Measurements from ENCODE around the gene SNRNP70. TPM values are rescaled to one million over a fixed set of nuclear protein-coding genes. Genes with fewer than 3 reads are reported as not detected.
A peak's percentile ranks its signal among the peaks of the same experiment; 100 is the strongest.

SNRNP70 gene
- total and polyA plus RNA-seq, 2 of the 13 experiments (the other 11 are each of a cell fraction or from before 2014, with no cell fraction given) = 150 to 210 TPM

- H3K9ac ChIP-seq (ENCODE audit: insufficient read depth, low read depth, low read length) = no peak within 1 kb of the TSS
- peak within 1 kb of the TSS in 2 of 3 experiments; percentile 21 to 46; a peak in 2 of 6 replicates for H3K4me3 ChIP-seq (replicated peaks in 1 of 3; ENCODE audit: insufficient read depth in 1 of 3, low read depth in 2 of 3, low read length in 3 of 3)
- FAIRE-seq (no peak), ATAC-seq (peak; percentile 83), DNase-seq (ENCODE audit: low spot score) (peak; percentile 20)
- peaks cover 1 to 44% of the 10 kb centered on the region in 2 experiments; a peak in 4 of 5 replicates for H3K27me3 ChIP-seq (ENCODE audit: control insufficient read depth in 1 of 2, insufficient read depth in 2 of 2, low read length in 2 of 2)
- H3K4me1 ChIP-seq (ENCODE audit: insufficient read depth, low read length) = peaks cover 8% of the 10 kb centered on the region; the same call in 1 of the 2 replicates
- no peaks in the 10 kb centered on the region for H3K9me3 ChIP-seq (ENCODE audit: low read length)
- intact Hi-C loops (cut with micrococcal nuclease; ENCODE audit: unreplicated experiment) = no loop called here
- no peaks in the 10 kb centered on the region for H3K36me3 ChIP-seq (replicated peaks in 1 of 2; ENCODE audit: control insufficient read depth in 1 of 2, insufficient read depth in 2 of 2, low read length in 2 of 2)
- peak within 1 kb of the TSS; percentile 39; the same call in 1 of the 2 replicates for H3K4me2 ChIP-seq (ENCODE audit: low read depth, low read length)
- no peaks in the 10 kb centered on the region for H4K20me1 ChIP-seq (ENCODE audit: insufficient read depth, low read length)
- no peak within 1 kb of the TSS for H2AFZ ChIP-seq (ENCODE audit: low read length)
- WGBS (ENCODE audit: low lambda C conversion rate) = 17% methylated on average over 10 of the region's 53 CpGs
- H3K79me2 ChIP-seq (ENCODE audit: insufficient read depth, low read length) = no peaks in the 10 kb centered on the region
- in situ Hi-C loops (cut with HindIII; ENCODE audit: extremely low pct_ligation_motif_present, low pct_unique_long_range_greater_than_20kb) = no loop called here
- POLR2A ChIA-PET = interaction anchor here (0.5 to 1.0 kb wide), 2 partner anchors 8 to 159 kb away, joined by 3 to 5 read pairs; no protein-coding TSS in a partner anchor
- CTCF ChIA-PET (ENCODE audit: low intra/inter-chr PET ratio, low total read pairs) = no interaction called here
- BruUV-seq (replicated peaks) = no TSS peak
- H3K27ac ChIP-seq (ENCODE audit: extremely low read length, insufficient read depth, low read length) = no peak within 1 kb of the TSS
- TF ChIP-seq ZSCAN22 (CRISPR knock-in tag; IDR thresholded peaks at IDR 0.05) (0 out of 2 replicates have a peak, but pooled peaks have one; percentile 5), ZNF670 (CRISPR knock-in tag; IDR thresholded peaks at IDR 0.05; ENCODE audit: borderline replicate concordance) (no peak), HNRNPLL (IDR thresholded peaks at IDR 0.05; ENCODE audit: low read depth, low read length, poor library complexity, severe bottlenecking) (peak; percentile 4), KLF16 (CRISPR knock-in tag; IDR thresholded peaks at IDR 0.05) (no peak), UBTF (CRISPR knock-in tag; IDR thresholded peaks at IDR 0.05) (peak; percentile 51; the same call in 1 of the 2 replicates), ERF (CRISPR knock-in tag; IDR thresholded peaks at IDR 0.05) (no peak), PHF8 (CRISPR knock-in tag; IDR thresholded peaks at IDR 0.05) (no peak), ATRX (CRISPR knock-in tag; IDR thresholded peaks at IDR 0.05; ENCODE audit: borderline replicate concordance) (no peak), AKAP8 (CRISPR knock-in tag; IDR thresholded peaks at IDR 0.05) (no peak), NFYB (CRISPR knock-in tag; IDR thresholded peaks at IDR 0.05) (no peak), MZF1 (CRISPR knock-in tag; IDR thresholded peaks at IDR 0.05; ENCODE audit: borderline replicate concordance) (no peak), SP5 (CRISPR knock-in tag; IDR thresholded peaks at IDR 0.05; ENCODE audit: borderline replicate concordance, low read depth) (no peak), GTF2F1 (IDR thresholded peaks at IDR 0.05; ENCODE audit: low read length) (no peak)
- TF ChIP-seq, protein P1, sequence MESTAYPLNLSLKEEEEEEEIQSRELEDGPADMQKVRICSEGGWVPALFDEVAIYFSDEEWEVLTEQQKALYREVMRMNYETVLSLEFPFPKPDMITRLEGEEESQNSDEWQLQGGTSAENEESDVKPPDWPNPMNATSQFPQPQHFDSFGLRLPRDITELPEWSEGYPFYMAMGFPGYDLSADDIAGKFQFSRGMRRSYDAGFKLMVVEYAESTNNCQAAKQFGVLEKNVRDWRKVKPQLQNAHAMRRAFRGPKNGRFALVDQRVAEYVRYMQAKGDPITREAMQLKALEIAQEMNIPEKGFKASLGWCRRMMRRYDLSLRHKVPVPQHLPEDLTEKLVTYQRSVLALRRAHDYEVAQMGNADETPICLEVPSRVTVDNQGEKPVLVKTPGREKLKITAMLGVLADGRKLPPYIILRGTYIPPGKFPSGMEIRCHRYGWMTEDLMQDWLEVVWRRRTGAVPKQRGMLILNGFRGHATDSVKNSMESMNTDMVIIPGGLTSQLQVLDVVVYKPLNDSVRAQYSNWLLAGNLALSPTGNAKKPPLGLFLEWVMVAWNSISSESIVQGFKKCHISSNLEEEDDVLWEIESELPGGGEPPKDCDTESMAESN (CRISPR knock-in tag; conservative IDR thresholded peaks at IDR 0.05) = 0 out of 2 replicates have a peak, but pooled peaks have one; percentile 19
- TF ChIP-seq, protein P2, sequence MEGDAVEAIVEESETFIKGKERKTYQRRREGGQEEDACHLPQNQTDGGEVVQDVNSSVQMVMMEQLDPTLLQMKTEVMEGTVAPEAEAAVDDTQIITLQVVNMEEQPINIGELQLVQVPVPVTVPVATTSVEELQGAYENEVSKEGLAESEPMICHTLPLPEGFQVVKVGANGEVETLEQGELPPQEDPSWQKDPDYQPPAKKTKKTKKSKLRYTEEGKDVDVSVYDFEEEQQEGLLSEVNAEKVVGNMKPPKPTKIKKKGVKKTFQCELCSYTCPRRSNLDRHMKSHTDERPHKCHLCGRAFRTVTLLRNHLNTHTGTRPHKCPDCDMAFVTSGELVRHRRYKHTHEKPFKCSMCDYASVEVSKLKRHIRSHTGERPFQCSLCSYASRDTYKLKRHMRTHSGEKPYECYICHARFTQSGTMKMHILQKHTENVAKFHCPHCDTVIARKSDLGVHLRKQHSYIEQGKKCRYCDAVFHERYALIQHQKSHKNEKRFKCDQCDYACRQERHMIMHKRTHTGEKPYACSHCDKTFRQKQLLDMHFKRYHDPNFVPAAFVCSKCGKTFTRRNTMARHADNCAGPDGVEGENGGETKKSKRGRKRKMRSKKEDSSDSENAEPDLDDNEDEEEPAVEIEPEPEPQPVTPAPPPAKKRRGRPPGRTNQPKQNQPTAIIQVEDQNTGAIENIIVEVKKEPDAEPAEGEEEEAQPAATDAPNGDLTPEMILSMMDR (CRISPR knock-in tag; IDR thresholded peaks at IDR 0.05) = peak; percentile 28; the same call in 1 of the 2 replicates
These were observed 20.3 kb upstream of the SNRNP70 start, which contains the start of gene NTF4 for GRCh38 chr19:49064768-49065611. Gene NTF4, minus strand, starts transcription at chr19:49064818. Its CDS starts 2,821 bp downstream, at chr19:49061997.
